ENCODE results near the gene FAM118B.

The FAM118B gene

DNA sequence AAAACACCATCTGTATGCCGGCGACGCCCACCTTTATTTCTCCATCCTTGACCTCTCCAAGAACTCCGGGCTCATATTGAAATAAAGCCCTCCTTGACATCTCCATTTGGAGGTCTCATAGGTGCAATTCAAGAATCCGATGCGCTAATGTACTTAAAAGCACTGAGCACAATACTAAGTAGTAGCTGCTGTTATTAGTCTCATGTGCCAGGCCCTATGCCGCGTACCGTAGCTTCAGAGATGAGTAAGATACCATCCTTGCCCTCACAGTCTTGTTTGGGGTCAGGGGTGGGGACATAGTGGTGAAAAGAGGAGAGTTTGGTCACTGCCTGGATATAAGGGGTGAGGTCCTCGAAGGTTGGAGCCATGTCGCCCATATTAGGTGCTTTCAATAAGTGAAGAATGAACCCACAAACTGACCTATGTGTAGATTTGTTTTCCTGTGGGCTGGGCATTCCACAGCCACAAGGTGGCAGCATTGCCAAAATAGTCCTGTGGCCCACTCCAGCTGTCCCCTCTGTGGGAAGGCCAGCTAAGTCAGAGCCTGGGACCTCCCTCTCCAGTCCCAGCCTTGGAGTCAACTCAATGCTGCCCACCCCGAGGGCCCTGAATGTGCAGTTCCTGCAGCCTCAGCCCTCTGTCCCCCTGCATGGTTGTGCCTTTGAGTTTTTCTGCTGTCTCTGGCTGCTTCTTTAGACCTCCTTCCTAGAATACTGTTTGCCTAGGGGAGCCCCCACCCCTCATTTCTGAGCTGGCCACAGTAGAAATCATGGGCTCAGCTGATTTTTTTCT lies 98.8 kb downstream of the FAM118B start:
- H3K4me3 ChIP-seq (replicated peaks; ENCODE audit: insufficient read depth, low read length): no peak overlapping the region
- TF ChIP-seq, protein P1, sequence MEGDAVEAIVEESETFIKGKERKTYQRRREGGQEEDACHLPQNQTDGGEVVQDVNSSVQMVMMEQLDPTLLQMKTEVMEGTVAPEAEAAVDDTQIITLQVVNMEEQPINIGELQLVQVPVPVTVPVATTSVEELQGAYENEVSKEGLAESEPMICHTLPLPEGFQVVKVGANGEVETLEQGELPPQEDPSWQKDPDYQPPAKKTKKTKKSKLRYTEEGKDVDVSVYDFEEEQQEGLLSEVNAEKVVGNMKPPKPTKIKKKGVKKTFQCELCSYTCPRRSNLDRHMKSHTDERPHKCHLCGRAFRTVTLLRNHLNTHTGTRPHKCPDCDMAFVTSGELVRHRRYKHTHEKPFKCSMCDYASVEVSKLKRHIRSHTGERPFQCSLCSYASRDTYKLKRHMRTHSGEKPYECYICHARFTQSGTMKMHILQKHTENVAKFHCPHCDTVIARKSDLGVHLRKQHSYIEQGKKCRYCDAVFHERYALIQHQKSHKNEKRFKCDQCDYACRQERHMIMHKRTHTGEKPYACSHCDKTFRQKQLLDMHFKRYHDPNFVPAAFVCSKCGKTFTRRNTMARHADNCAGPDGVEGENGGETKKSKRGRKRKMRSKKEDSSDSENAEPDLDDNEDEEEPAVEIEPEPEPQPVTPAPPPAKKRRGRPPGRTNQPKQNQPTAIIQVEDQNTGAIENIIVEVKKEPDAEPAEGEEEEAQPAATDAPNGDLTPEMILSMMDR (IDR thresholded peaks at IDR 0.05; ENCODE audit: insufficient read depth, low read length): peak; percentile 97
- TF ChIP-seq GABPA (IDR thresholded peaks at IDR 0.05; ENCODE audit: low read depth) (no peak), POLR2AphosphoS5 (IDR thresholded peaks at IDR 0.05; ENCODE audit: low read depth) (peak; percentile 19; the same call in 1 of the 2 replicates), REST (IDR thresholded peaks at IDR 0.05; ENCODE audit: insufficient replicate concordance, low read depth) (no peak)
- peak; percentile 65 to 85 for DNase-seq (ENCODE audit: low read depth in 1 of 2, low spot score in 1 of 2)
- peak overlapping the region; percentile 81 for H3K27ac ChIP-seq (replicated peaks)
- H3K27me3 ChIP-seq (ENCODE audit: insufficient read depth, poor library complexity, severe bottlenecking): no peaks in the 10 kb centered on the region

- Histone ChIP-seq H3K27ac (replicated peaks) (peak overlapping the region; percentile 81), H3K27me3 (ENCODE audit: insufficient read depth, poor library complexity, severe bottlenecking) (no peaks in the 10 kb centered on the region), H3K4me3 (replicated peaks; ENCODE audit: insufficient read depth, low read length) (no peak overlapping the region)
- no peak for DNase-seq (ENCODE audit: low read depth in 1 of 2, low spot score in 1 of 2)
- TF ChIP-seq POLR2AphosphoS5 (IDR thresholded peaks at IDR 0.05; ENCODE audit: low read depth) (no peak), REST (IDR thresholded peaks at IDR 0.05; ENCODE audit: insufficient replicate concordance, low read depth) (no peak), SPI1 (IDR thresholded peaks at IDR 0.05; ENCODE audit: borderline replicate concordance, low read depth) (no peak), GABPA (IDR thresholded peaks at IDR 0.05; ENCODE audit: low read depth) (no peak)
- TF ChIP-seq, protein P1 (IDR thresholded peaks at IDR 0.05; ENCODE audit: insufficient read depth, low read length): no peak
Measured at GRCh38 chr11:126310992-126311310, 99.4 kb downstream of the FAM118B start.

GRCh38 chr11:126311401-126312291 lies 100.1 kb downstream of the FAM118B start:
- TF ChIP-seq SPI1 (IDR thresholded peaks at IDR 0.05; ENCODE audit: borderline replicate concordance, low read depth) (peak; percentile 48; the same call in 1 of the 2 replicates), REST (IDR thresholded peaks at IDR 0.05; ENCODE audit: insufficient replicate concordance, low read depth) (peak; percentile 40), POLR2AphosphoS5 (IDR thresholded peaks at IDR 0.05; ENCODE audit: low read depth) (peak; percentile 60)
- TF ChIP-seq, protein P1 (IDR thresholded peaks at IDR 0.05; ENCODE audit: insufficient read depth, low read length): no peak
- no peaks in the 10 kb centered on the region for H3K27me3 ChIP-seq (ENCODE audit: insufficient read depth, poor library complexity, severe bottlenecking)
- no peak overlapping the region for H3K4me3 ChIP-seq (replicated peaks; ENCODE audit: insufficient read depth, low read length)
- peak overlapping the region; percentile 81 for H3K27ac ChIP-seq (replicated peaks)
- peak; percentile 92 to 96 for DNase-seq (ENCODE audit: low read depth in 1 of 2, low spot score in 1 of 2)
